Measurements from ENCODE around the gene CFAP61. TPM values are rescaled to one million over a fixed set of nuclear protein-coding genes. Genes with fewer than 3 reads are reported as not detected.
"Not testable (repeated sequence)": the region's sequence is repeated elsewhere in the genome, so short reads cannot be mapped to it uniquely, and the experiment has no call there.

Gene CFAP61
- total RNA-seq, 2 donors from 2014 or later = not detected

DNA sequence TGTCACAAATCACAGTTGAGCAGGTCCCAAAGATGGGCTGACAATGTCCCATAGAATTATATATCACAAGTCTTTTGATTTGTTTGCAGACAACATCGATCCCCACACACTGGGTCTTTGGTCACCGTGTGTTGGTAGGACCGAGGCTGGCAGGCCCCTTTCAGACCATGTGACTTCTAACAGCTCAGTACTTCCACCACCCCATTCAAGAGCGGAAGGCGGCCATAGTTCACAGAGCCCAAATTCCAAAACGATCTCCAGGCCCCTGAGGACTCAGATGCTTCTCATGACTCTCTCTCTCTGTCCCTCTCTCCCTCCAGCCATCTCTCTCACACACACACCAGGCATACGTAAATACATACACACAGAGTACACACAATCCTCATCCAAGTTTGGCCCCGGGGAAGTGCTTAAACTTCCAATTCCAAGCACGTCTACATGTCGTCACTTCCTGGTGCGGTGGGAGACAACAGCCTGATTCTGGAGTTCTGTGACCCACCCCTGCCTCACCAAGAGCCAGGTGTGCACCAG, 159.7 kb downstream of the CFAP61 start:
- no peak overlapping the region for H3K27ac Mint-ChIP-seq
- no peaks in the 10 kb centered on the region for H3K4me1 Mint-ChIP-seq
- H3K36me3 Mint-ChIP-seq (ENCODE audit: low read depth) = no peaks in the 10 kb centered on the region
- ATAC-seq (replicated peaks) = no peak
- H3K4me3 Mint-ChIP-seq = no peak overlapping the region
- H3K27me3 Mint-ChIP-seq = peaks cover 18% of the 10 kb centered on the region
- no peaks in the 10 kb centered on the region for H3K9me3 Mint-ChIP-seq

- no peak overlapping the region for H3K27ac Mint-ChIP-seq
- H3K4me1 Mint-ChIP-seq = no peaks in the 10 kb centered on the region
- H3K27me3 Mint-ChIP-seq = peaks cover 15% of the 10 kb centered on the region
- H3K36me3 Mint-ChIP-seq (ENCODE audit: low read depth) = no peaks in the 10 kb centered on the region
- no peak for ATAC-seq (replicated peaks)
- no peak overlapping the region for H3K4me3 Mint-ChIP-seq
- H3K9me3 Mint-ChIP-seq = no peaks in the 10 kb centered on the region
These were observed 160.4 kb downstream of the CFAP61 start for GRCh38 chr20:20212675-20213096.

DNA sequence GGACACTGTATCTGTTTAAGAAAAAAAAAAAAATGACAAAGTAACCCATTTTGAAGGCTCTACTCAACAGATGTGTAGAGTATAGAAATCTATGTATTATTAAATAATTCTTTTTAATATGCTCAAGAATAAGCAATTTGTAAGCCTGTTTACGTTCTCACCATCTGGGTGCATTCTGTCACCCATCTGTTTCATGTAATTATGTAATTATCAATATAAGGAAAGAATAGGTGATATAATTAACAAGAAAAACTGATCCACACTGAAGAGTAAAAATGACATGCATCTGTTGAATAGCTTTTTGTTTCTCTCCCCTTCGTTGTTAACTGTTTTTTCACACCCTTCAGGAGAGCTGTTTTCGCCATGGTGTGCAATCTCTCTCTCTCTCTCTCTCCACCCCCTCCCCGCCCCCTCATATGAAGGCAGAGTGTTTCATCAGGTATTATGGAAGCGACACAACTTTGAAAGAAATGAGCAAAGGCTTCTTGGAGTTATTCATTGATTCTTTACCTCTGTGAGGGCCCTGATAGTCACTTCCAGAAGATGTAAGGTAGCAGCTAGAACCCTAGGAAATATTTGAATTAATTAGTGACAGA, 161.3 kb downstream of the CFAP61 start:
- H3K4me3 Mint-ChIP-seq = no peak overlapping the region

DNA sequence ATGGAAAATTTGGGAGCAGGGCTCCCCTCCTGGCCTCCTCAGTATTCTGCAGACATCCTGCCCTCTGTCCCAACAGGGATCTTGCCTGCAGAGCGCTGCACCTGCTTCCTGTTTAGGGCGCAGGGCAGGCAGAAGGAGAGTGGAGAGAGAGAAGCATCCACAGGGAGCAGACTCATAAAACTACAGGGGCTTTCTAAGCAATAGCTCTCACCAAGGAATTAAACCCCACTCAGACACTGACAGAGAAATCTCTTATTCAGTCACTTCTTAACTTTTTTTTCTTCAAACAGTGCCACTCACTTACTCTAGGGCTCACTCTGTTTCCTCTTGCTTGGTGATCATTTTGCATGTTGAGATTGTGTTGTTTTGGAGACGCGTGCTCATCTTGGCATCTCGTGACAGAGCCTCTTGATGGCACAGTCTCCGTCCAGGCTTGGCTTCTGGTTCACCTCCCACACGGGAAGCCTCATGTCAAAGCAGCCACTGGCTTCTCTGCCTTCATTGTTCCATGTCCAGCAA, 162.5 kb downstream of the CFAP61 start:
- Mint-ChIP-seq H3K4me1 (no peaks in the 10 kb centered on the region), H3K4me3 (no peak overlapping the region), H3K27ac (no peak overlapping the region), H3K9me3 (no peaks in the 10 kb centered on the region), H3K27me3 (peaks cover 17% of the 10 kb centered on the region), H3K36me3 (ENCODE audit: low read depth) (no peaks in the 10 kb centered on the region)
- ATAC-seq (replicated peaks) = no peak

More for the DNA sequence above, 161.3 kb downstream of the CFAP61 start:
- Mint-ChIP-seq H3K4me1 (no peaks in the 10 kb centered on the region), H3K9me3 (no peaks in the 10 kb centered on the region), H3K27me3 (peaks cover 20% of the 10 kb centered on the region), H3K27ac (no peak overlapping the region), H3K36me3 (ENCODE audit: low read depth) (no peaks in the 10 kb centered on the region)
- no peak for ATAC-seq (replicated peaks)

DNA sequence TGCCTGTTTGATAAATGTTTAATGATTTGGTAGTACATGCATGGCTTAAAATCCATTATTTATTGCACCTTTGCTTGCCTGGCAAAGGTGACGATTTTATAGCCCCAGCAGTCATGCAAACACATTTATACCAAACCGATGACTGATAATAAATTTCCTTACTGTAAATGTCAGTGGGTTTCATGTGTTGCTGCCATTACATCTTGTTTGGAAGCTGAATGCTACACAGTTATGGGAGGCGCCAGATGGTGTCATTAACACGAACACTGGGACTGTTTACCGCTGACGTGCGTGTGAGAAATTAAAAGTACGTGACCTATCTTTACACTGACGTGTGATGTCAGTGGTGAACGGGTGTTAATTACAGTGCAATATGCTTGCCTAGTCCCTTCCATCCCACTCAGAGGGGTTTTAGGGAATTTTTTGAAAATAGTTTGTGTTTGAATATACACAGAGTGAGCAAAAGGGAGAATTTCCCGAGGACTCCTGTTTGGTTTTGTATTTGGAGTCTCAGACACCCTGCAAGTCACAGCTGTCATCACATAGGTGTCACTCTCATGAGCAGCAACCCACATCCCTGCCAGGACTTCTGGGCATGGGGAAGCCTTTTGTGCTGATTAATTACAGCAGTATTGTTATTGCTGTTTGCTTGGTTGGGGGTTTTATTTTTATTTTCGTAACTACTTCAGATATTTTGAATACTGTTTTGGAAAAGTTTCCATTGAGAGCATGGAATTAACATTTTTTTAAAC, 163.8 kb downstream of the CFAP61 start:
- no peaks in the 10 kb centered on the region for H3K36me3 Mint-ChIP-seq (ENCODE audit: low read depth)
- no peaks in the 10 kb centered on the region for H3K9me3 Mint-ChIP-seq
- H3K4me1 Mint-ChIP-seq = no peaks in the 10 kb centered on the region
- H3K27me3 Mint-ChIP-seq = peaks cover 19% of the 10 kb centered on the region
- H3K27ac Mint-ChIP-seq = no peak overlapping the region
- H3K4me3 Mint-ChIP-seq = no peak overlapping the region
- ATAC-seq (replicated peaks) = no peak

DNA sequence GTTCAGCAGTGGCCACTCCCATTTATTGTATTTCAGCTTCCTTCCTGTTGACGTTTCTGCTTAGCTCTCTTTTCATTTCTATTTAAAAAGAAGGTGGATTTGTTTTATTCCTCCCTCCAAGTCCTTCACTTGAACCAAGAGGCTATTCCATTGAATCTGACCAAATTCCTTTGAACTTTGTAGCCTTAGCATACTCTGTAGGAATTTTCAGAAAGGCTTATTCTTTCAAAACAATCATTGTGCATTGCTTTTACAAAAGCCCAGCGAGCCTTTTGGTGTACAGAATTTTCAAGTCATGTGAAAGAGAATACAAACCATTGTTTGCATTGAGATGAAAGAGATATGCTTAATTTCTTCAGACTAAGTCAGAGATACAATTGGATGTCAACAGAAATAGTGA, 164.6 kb downstream of the CFAP61 start:
- peaks cover 24% of the 10 kb centered on the region for H3K27me3 Mint-ChIP-seq
- no peak overlapping the region for H3K4me3 Mint-ChIP-seq
- no peak overlapping the region for H3K27ac Mint-ChIP-seq
- no peaks in the 10 kb centered on the region for H3K4me1 Mint-ChIP-seq
- no peak for ATAC-seq (replicated peaks)
- no peaks in the 10 kb centered on the region for H3K36me3 Mint-ChIP-seq (ENCODE audit: low read depth)
- no peaks in the 10 kb centered on the region for H3K9me3 Mint-ChIP-seq

GRCh38 chr20:20217621-20218020, 165.3 kb downstream of the CFAP61 start:
- Mint-ChIP-seq H3K27me3 (peaks cover 20% of the 10 kb centered on the region), H3K9me3 (no peaks in the 10 kb centered on the region), H3K27ac (no peak overlapping the region), H3K4me3 (no peak overlapping the region), H3K36me3 (ENCODE audit: low read depth) (no peaks in the 10 kb centered on the region), H3K4me1 (no peaks in the 10 kb centered on the region)
- no peak for ATAC-seq (replicated peaks)

DNA sequence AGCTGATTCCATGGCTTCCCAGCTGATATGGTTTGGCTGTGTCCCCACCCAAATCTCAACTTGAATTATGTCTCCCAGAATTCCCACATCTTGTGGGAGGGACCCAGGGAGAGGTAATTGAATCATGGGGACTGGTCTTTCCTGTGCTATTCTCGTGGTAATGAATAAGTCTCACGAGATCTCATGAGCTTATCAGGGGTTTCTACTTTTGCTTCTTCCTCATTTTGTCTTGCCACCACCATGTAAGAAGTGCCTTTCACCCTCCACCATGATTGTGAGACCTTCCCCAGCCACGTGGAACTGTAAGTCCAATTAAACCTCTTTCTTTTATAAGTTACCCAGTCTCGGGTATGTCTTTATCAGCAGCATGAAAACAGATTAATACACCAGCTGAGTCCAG, 165.8 kb downstream of the CFAP61 start:
- not testable (repeated sequence) for H3K4me1 Mint-ChIP-seq; H3K27ac Mint-ChIP-seq; H3K36me3 Mint-ChIP-seq (ENCODE audit: low read depth); ATAC-seq (replicated peaks); H3K4me3 Mint-ChIP-seq; H3K9me3 Mint-ChIP-seq
- peaks cover 20% of the 10 kb centered on the region for H3K27me3 Mint-ChIP-seq

GRCh38 chr20:20219016-20219415, 166.7 kb downstream of the CFAP61 start:
- Mint-ChIP-seq H3K4me3 (no peak overlapping the region), H3K36me3 (ENCODE audit: low read depth) (no peaks in the 10 kb centered on the region), H3K27ac (no peak overlapping the region), H3K4me1 (no peaks in the 10 kb centered on the region), H3K27me3 (peaks cover 24% of the 10 kb centered on the region), H3K9me3 (no peaks in the 10 kb centered on the region)
- ATAC-seq (replicated peaks) = no peak

- Mint-ChIP-seq H3K27me3 (peaks cover 25% of the 10 kb centered on the region), H3K4me1 (no peaks in the 10 kb centered on the region), H3K9me3 (no peaks in the 10 kb centered on the region), H3K4me3 (no peak overlapping the region), H3K27ac (no peak overlapping the region), H3K36me3 (ENCODE audit: low read depth) (no peaks in the 10 kb centered on the region)
- ATAC-seq (replicated peaks) = no peak
These were observed 167.8 kb downstream of the CFAP61 start for GRCh38 chr20:20220134-20220533.

DNA sequence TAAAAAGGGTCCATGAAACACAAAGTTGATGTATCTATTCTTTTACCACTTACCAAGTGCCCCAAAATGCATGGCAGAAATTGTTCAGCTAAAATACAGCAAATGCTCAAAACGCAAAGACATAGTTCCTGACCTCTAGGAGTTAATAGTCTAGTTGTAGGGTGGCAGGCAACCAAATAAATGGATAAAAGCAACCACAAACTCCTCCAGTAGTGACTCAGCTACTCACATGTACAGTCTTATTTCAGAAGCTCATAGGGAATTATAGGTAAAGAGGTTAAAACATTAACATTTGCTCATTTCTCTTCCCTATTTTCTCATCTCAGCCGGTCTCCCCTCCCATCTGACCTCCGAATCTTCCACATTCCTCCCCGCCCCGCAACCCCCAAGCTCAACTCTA, 171.6 kb downstream of the CFAP61 start:
- H3K27ac Mint-ChIP-seq = no peak overlapping the region
- no peak for ATAC-seq (replicated peaks)
- no peaks in the 10 kb centered on the region for H3K36me3 Mint-ChIP-seq (ENCODE audit: low read depth)
- peaks cover 23% of the 10 kb centered on the region for H3K27me3 Mint-ChIP-seq
- H3K9me3 Mint-ChIP-seq = no peaks in the 10 kb centered on the region
- no peaks in the 10 kb centered on the region for H3K4me1 Mint-ChIP-seq
- H3K4me3 Mint-ChIP-seq = no peak overlapping the region

- ATAC-seq (replicated peaks) = no peak
- no peaks in the 10 kb centered on the region for H3K36me3 Mint-ChIP-seq (ENCODE audit: low read depth)
- H3K27ac Mint-ChIP-seq = no peak overlapping the region
- H3K27me3 Mint-ChIP-seq = peaks cover 23% of the 10 kb centered on the region
- H3K4me3 Mint-ChIP-seq = no peak overlapping the region
- no peaks in the 10 kb centered on the region for H3K4me1 Mint-ChIP-seq
- H3K9me3 Mint-ChIP-seq = no peaks in the 10 kb centered on the region
These were observed 172.5 kb downstream of the CFAP61 start for GRCh38 chr20:20224806-20225205.

- H3K27me3 Mint-ChIP-seq = peaks cover 21% of the 10 kb centered on the region
- H3K36me3 Mint-ChIP-seq (ENCODE audit: low read depth) = no peaks in the 10 kb centered on the region
- H3K4me1 Mint-ChIP-seq = no peaks in the 10 kb centered on the region
- ATAC-seq (replicated peaks) = no peak
- no peak overlapping the region for H3K27ac Mint-ChIP-seq
- no peak overlapping the region for H3K4me3 Mint-ChIP-seq
- no peaks in the 10 kb centered on the region for H3K9me3 Mint-ChIP-seq
These were observed 173.2 kb downstream of the CFAP61 start for GRCh38 chr20:20225325-20226043.

GRCh38 chr20:20226554-20226953, 174.2 kb downstream of the CFAP61 start:
- Mint-ChIP-seq H3K4me3 (no peak overlapping the region), H3K36me3 (ENCODE audit: low read depth) (no peaks in the 10 kb centered on the region), H3K9me3 (no peaks in the 10 kb centered on the region), H3K27me3 (peaks cover 18% of the 10 kb centered on the region), H3K27ac (no peak overlapping the region), H3K4me1 (no peaks in the 10 kb centered on the region)
- no peak for ATAC-seq (replicated peaks)
